ENCODE measurements around the gene SIDT1. TPM values are rescaled to one million over a fixed set of nuclear protein-coding genes. Genes with fewer than 3 reads are reported as not detected.

Gene SIDT1
- total RNA-seq, 1 donor from 2014 or later = not detected

GRCh38 chr3:113678773-113679172 lies 146.4 kb downstream of the SIDT1 start:
- H3K9me3 ChIP-seq = no peaks in the 10 kb centered on the region
- intact Hi-C loops (cut with DNase I) = no loop called here
- H3K4me1 ChIP-seq = no peaks in the 10 kb centered on the region
- no peak for TF ChIP-seq CTCF (IDR thresholded peaks at IDR 0.05)
- H3K27me3 ChIP-seq = no peaks in the 10 kb centered on the region
- no peak for DNase-seq (ENCODE audit: low spot score in 2 of 2)
- H3K36me3 ChIP-seq = peaks cover 13 to 23% of the 10 kb centered on the region in 2 donors
- no peak overlapping the region for H3K27ac ChIP-seq
- no peak overlapping the region for H3K4me3 ChIP-seq

Other genes starting within 250 kb of the SIDT1 start
- 1.6 TPM for gene CFAP44, start 91.1 kb upstream of the SIDT1 start, total RNA-seq
- 12.8 TPM for gene SPICE1, start 17.4 kb upstream of the SIDT1 start, total RNA-seq
- 16.1 TPM for gene USF3, start 164.1 kb downstream of the SIDT1 start, total RNA-seq
- 56.0 TPM for gene NAA50, start 213.7 kb downstream of the SIDT1 start, total RNA-seq
- gene ATP6V1A, start 214.5 kb downstream of the SIDT1 start, total RNA-seq = 18.3 TPM

Measured in ascending aorta (tissue), 2 donors.